NCI-H1694 (cell line): ENCODE data around the gene KLK7.
"Not testable (repeated sequence)": the region's sequence is repeated elsewhere in the genome, so short reads cannot be mapped to it uniquely, and the experiment has no call there.

Source experiments
- DNase-seq: peaks from one replicate; lab custom pipeline; 2025; lab: John Stamatoyannopoulos, UW

Gene KLK7

DNA sequence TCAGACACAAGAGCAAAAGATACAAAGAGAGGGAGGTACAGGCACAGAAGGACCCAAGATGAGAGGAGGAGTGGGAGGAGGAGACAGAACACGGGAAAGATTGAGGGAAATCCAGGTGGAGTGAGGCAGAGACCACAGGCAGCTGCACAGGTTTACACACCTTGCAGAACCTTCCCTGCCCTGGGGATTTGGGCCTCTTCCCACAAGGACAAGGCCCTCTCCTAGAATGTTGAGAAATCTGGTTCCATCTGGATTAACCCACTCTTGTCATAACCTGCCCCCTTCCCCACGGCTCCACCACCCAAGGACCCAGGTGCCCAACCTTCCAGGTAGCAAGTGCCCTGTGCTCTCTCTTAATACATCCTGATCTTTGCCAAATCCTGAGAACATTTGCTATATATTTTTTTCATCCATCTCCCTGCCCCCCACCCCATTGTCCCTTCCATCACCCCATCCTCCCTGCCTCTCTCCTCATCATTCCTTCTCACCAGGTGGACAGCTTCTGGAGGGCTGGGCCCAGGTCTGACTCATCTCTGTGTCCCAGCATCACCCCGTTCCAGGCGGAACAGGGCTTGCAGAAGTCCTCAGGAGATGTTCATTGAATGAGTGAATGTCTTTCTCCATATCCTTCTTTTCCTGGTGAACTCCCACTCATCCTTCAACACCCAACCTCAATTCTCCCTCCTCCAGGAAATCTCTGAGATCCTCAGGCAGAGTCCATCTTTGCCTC is 26.5 kb upstream of the KLK7 start:
- no peak for DNase-seq

DNA sequence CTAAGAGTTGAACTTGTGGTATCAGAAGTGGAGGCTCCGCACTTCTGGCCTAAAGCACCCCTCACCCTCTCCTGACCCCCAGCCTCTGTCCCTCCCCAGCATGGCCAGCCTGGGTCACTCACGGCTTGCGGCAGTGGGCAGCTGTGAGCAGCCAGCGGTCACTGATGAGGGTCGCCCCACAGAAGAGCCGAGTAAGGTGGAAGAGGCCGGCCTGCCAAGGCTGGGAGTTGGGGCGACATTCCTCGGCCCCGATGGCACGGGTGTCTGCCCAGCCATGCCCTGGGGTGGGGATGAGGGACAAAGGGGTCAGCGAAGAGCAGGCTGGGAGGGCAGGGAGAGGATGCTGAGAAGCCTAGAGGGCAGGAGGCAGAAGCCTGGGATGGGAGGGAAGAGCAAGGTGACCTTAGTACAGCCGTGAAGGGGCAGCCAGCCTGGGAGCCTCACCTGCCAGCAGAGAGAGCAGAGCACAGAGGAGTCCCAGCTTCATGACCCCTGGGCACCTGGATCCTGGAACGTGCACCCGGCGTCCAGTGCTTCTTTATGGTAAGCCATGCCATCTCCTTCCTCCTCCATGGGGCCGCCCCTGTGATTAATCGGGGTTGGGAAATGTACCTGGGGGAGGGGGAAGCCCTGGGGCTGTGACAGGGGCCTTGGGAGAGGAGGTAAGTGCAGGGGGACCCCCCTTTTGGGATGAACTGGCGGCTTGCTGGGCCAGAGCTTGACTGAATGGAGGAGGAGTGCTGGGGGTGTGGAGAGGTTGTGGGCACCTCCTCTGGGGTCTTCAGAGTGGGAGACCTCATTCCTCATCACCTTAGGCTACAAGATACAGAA is 25.6 kb upstream of the KLK7 start:
- DNase-seq, result no peak

DNA sequence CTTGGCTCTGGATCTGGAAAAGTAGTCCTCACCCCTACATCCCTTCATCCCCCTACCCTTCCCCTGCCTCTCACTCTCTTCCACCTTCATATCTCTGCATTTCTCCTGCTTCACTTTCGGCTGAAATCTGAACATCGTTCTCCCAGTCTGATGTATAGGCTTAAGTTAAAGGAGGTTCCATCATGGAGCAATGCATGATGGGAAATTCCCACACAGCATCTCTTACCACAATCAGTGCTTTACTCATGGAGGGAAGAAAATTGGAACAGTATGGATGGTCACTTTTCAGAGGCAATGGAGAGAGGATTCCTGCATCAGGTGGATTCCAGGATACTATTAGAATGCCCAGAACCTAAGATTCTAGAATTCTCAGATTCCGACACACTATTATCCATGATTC is 23.8 kb upstream of the KLK7 start:
- no peak for DNase-seq

DNA sequence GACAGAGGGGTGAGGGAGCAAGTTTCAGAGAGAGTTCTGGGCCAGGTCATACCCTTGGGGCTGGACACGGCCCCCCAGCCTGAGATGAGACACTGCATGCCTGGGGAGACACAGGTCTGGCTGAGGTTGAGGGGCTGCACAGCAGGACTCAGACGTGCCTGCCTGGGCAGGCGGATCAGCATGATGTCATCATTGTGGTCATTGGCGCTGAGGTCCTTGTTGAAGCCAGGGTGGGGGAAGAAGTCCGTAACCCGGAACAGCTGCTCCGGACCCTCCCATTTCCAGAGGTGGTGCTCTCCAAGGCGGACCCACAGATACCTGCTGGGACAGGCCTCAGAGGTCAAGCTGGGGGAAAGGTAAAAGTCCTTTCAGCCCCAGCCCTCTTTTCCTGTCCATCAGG is 22.7 kb upstream of the KLK7 start:
- DNase-seq, result no peak

DNA sequence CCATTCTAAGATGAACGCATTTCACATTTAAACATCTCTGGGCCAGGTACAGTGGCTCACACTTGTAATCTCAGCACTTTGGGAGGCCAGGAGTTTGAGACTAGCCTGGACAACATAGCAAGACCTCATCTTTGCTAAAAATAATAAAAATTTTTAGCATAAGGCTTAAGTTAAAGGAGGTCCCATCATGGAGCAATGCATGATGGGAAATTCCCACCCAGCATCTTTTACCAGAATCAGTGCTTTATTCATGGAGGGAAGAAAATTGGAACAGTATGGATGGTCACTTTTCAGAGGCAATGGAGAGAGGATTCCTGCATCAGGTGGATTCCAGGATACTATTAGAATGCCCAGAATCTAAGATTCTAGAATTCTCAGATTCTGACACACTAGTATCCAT is 21.5 kb upstream of the KLK7 start:
- no peak for DNase-seq

DNA sequence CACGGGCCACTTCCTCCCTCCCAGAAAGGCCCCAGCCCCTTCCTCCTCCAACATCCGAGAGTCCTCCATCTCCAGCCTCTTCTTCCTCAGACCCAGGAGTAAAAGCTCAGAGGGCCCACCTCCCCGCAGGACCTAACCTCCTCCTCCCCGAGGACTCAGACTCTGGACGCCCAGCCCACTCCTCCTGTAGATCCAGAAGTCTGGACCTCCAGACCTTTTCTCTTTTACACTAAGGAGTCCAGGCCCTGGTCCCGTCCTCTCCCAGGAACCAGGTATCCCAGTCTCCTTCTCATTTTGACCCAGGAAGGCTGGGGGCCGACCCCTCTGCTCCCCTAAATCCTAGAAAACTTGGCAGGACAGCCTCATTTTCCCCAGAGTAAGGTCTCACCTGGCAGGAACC is 19.6 kb upstream of the KLK7 start:
- no peak for DNase-seq

DNA sequence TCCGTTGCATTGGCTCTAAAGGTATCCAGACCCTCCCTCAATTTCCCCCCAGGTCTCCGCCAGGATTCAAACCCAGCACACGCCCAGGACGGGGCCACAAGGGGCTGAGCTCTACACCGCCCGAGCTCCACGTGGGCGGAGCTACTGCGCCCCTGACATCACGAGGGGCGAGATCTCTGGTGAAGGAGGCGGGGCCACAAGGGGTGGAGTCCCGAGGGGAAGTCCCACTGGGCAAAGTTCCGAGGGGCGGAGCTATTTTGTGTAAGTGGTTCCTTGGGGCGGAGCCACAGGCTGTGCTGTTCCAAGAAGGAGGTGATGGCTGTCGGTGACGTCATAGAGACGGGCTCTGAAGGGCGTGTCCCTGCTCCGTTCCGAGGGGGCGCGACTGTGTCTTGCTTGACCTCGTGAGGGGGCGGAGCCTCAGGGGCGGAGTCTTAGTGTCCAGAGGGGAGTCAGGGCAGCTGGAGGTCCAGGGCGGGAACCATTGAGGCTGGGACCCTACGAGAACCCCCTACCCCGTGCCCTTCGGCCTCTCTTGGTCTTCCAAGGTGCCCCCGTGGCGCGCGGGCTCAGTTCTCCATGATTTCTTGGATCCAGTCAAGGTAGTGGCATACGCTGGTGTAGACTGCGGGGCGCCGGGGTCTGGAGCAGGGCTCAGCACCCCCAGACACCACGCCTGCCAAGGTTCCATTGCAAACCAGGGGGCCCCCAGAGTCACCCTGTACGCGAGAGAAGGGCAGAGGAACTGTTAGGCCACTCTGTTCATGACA is 19.0 kb upstream of the KLK7 start:
- DNase-seq, result no peak

DNA sequence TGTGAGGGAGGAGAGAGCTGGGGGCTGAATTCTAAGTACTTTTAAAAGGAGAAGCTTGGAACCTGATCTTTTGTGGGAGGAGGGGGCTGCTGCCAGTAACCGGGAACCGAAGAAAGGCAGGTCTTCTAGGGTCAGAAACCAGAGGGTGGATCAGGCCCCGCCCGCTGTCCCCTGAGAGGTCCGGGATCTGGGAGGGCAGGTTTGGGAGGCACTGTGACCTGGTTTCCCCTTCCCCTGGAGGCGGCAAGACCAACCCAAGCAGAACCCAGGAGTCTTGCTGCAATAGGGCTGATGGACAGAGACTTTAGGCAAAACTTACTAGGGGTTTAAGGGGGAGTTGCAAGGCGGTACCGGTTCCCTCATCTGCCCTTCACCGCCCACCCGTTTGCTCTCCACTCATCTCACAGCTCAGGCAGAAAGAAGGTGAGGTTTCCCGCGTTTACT is 18.4 kb upstream of the KLK7 start:
- DNase-seq, result no peak

DNA sequence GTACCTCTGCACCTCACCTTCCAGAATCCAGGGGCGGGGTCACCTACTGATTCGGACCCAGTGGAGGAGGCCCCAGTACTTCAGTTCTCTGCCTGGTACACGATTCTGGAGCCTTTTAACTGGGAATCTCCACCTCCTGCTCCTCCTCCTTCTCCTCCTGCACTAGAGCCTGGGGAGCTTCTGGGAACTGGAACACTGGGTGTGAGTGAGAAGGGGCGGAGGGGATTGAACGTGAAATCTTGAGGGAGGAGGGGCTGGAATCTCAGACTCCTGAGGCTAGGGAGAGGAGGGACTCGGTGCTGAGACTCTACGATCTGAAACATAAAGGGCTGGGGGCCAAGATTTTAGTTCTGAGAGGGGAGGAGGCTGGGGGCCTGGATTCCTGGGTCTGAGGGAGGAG is 17.8 kb upstream of the KLK7 start, which contains the start of gene KLK8:
Gene KLK8, minus strand, starts transcription at position 90 of the 400 bp plus-strand sequence. CDS start 437 bp downstream, outside the sequence.
- no peak for DNase-seq

DNA sequence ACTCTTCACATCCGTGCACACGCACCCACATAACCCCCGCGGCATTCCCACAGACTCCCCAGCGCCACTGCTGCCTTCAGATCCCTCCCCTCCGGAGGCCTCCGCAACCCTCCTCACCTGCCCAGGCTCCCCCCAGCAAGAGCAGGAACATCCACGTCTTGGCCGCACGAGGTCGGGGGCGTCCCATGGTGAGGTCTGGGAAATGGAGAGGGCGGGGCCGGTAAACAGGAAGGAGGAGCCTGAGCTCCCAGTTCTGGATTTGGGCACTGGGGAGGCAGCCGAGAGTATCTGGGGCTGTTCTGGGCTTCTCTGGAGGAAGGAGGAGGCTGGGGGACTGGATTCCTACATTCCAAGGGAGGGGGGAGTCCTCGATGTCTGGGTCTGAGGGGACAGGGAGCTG is 17.3 kb upstream of the KLK7 start:
- DNase-seq, result no peak

DNA sequence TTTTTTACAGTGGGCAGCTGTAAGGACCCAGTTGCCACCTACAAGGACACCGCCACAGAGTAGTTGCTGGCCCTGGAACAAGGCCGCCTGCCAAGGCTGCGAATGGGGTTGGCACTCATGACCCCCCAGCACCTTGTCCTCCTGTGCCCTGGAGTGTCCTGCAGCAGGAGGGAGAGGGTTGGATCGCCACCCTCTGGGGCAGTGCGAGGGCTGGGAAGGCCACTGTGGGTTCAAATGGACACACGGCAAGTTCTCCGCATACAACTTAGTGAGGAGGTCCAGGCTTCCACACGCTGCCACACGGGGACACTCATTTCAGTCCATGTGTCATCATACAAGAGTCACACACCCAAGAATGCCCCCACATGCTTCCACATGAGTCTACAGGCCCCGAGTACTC is 16.7 kb upstream of the KLK7 start:
- DNase-seq, result no peak

DNA sequence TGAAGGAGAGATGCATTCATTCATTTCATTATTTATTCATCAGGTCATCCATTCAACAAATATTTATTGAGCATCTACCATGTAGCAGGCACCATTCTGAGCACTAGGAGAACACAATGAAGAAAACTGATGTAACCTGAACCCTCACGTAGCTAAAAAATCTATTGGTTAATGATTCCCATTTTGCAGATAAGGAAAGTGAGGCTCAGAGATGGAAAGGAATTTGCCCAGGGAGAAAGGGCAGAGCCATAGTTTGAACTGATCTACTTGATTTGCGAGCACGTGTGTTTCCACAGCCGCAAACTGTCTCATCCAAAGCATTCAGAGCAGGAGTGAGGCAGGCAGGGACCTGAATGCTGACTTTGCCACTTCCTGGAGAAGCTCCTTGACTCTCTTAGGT is 15.0 kb upstream of the KLK7 start:
- no peak for DNase-seq

DNA sequence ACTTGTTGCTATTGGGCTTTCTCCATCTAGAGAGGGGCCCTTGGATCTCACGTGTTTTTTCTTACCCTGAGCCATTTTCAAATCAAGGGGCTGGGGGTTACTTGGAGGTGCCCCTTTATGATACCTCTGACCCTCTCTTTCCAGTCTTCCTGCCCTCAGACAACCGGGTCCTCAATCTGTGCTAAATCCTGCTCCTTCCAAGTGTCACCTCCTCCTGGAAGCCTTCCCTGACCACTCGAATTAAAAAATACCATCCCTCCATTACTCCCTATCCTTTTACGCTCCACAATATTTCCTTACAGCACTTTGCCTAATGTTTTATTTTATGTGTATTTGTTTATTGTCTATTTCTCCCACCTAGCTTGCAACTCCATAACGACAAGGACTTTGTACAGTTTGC is 14.3 kb upstream of the KLK7 start:
- no peak for DNase-seq

DNA sequence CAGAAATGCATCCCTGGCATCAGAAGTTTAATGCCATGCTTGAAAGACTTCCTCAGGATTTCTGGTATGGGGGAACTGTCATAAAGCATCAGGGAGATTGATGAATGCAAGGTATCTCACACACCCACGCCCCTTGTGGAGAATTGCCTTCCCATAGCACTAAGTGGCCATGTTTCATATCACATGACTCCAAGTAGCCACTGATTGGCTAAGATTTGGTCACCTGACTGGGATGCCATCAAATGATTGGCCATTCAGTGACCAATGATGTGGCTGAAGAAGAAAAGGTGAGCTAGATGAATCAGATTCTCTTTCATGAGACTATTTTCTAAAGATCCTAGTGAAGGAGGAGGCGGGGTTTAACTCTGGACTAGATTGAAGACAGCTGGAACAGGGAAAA is 10.4 kb upstream of the KLK7 start:
- DNase-seq, result no peak

DNA sequence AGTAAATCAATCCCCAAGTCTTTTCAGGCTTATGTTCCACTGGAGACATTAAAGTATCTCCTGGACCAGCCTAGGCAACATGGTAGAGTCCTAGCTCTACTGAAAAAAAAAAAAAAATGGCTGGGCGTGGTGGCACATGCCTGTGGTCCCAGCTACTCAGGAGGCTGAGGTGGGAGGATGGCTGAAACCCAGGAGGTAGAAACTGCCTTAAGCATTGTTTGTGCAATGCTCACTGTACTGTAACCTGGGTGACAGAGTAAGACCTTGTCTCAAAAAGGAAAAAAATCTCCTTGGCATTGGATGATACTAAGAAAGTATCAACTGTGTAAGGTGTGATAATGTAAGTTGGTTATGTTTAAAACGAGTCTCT is 8.9 kb upstream of the KLK7 start:
- no peak for DNase-seq

DNA sequence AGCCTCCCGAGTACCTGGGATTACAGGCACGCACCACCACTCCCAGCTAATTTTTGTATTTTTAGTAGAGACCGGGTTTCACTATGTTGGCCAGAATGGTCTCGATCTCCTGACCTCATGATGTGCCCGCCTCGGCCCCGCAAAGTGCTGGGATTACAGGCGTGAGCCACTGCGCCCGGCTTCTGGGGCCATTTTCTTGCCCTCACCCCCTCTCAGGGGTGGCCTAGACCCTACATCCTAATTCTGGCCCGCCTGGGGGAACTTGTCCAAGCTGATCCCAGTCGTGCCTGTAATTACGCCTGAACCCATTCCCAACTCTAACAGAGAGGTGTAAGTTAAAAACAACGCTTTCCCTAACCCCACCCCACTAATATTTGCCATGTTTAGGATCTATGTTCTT is 699 bp upstream of the KLK7 start:
- not testable (repeated sequence) for DNase-seq

DNA sequence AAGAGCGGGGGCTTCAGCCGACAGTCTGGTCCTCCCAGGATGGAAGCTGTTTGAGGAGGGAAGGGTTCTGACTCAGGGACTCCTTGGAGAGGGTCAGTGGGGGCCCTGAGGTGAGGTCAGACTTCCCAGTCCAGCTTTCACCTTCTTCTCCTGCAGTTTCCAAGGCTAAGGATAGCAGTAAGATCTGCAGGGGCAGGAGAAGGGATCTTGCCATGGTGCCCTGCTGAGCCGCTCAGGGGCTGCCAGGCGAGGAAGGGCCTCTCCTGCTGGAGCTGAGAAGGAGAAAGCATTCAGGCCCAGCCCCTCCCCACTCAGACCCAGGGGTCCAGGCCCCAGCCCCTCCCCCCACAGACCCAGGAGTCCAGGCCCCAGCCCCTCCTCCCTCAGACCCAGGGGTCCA is 1.5 kb downstream of the KLK7 start:
- DNase-seq, result no peak

DNA sequence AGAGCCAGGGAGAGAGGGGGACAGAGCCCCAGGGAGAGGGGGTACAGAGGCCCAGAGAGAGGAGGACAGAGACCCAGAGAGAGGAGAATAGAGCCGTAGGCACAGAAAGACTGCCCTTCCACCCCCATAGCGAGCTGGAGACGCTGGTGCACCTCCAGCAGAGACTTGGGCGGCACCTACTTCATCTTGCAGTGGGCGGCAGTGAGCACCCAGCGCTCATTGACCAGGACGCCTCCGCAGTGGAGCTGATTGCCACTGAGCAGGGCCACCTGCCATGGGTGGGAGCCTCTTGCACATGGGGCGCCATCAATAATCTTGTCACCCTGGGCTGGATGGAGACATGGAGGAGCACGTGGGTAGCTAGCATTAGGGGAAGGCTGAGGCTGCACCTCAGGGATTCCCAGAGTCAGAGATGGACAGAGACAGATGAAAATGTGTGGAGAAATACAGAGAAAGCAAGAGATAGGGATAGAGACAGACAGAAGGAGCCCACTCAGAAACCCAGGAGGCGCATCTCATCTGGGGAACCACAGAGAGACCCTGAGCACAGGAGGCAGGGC is 2.0 kb downstream of the KLK7 start:
- DNase-seq, result no peak

DNA sequence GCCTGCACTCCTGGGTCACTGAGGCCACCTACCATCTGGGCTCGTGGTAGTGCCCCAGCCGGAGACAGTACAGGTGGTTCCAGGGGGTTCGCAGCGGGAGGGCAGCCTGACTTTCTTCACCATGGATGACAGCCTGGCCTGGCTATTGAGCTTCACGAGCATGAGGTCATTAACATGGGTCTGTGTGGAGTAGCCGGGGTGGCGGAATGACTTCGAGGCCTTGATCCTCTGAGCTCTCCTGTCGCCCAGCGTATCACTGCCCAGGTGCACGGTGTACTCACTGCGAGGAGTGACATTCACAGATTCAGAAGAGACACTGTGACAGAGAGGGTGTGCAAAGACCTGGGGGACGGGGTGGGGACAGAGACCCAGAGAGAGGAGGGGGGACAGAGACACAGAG is 3.5 kb downstream of the KLK7 start:
- DNase-seq, result no peak

DNA sequence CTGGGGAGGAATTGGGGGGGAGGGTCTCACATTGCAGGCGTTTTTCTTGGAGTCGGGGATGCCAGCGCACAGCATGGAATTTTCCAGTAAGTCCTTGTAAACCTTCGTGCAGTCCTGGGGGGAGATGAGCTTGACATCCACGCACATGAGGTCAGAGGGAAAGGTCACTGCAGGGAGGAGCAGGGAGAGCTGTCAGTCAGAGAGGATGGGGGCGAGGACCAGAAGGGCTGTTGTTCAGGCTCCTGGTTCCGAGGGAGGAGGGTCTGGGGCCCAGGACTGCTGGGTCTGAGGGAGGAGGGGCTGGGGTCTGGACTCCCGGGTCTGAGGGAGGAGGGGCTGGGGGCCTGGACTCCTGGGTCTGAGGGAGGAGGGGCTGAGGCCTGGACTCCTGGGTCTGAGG is 4.0 kb downstream of the KLK7 start:
- no peak for DNase-seq

DNA sequence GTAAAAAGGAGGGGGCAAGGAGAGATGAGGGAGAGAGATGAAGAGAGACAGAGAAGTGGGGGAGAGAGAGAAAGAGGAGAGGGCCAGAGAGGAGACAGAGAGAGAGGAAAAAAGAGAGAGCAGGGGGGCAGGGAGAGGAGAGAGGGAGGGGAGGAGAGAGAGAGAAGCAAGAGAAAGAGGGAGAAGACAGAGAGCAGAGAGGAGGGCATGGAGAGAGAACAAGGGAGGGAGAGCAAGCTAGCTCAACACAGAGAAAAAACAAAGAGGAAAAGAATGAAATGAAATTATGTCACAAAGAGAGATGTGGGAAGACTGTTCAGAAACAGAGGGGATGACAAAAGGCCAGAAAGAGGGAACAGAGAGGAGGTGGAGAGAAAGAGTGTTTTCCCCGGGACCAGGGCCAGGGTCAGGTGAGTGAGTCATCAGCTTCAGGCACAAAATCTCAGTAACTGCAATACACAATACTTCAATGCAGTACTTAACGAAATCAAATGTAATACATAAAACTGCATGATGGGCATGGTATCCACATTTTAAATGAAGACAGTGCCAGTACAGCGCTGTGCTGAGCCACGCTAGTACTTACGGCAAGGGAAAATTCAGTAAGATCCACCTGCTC is 4.8 kb downstream of the KLK7 start:
- DNase-seq, result no peak

DNA sequence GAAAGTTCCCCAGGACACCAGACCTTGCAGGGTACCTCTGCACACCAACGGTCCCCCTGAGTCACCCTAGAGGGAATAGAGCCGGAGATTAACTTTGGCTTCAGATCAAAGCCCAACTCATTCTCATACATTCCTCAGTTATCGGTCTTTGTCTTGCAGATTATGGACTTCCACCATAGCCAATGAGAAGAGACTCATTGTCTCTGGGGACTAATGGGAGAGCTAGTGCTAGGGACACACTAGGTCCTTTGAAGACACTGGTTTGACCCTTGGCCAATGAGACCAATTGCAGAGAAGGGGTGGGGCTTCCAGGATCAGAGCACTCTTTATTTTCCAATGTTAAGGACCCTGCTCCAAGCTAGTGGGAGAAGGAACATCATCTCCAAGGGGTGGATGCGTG is 6.1 kb downstream of the KLK7 start:
- no peak for DNase-seq
